GM18511 (cell line): ENCODE data around the gene SCAI.
"Not testable (repeated sequence)": the region's sequence is repeated elsewhere in the genome, so short reads cannot be mapped to it uniquely, and the experiment has no call there.

Source experiments
- ATAC-seq: cut with Tn5 transposase; IDR thresholded peaks from one replicate; pipeline ENCODE4 v1.9.1; 2021; ENCODE audit warnings: mild to moderate bottlenecking, moderate library complexity; ENCODE audit not compliant: unreplicated experiment

Gene SCAI

GRCh38 chr9:124950050-124950718, 193.1 kb downstream of the SCAI start:
- no peak for ATAC-seq

GRCh38 chr9:124949387-124949786, 193.9 kb downstream of the SCAI start:
- no peak for ATAC-seq

GRCh38 chr9:124947727-124948391, 195.5 kb downstream of the SCAI start:
- ATAC-seq: no peak

GRCh38 chr9:124946167-124946566, 197.2 kb downstream of the SCAI start:
- no peak for ATAC-seq

- ATAC-seq: peak; percentile 39
Observed at GRCh38 chr9:124941679-124942561, 201.4 kb downstream of the SCAI start.

- peak; percentile 79 for ATAC-seq
Observed at GRCh38 chr9:124940894-124941678, 202.2 kb downstream of the SCAI start, which contains the start of gene GOLGA1. TSS of gene GOLGA1 (minus strand) at chr9:124941083. CDS start at chr9:124938711, 2,372 bp downstream.

GRCh38 chr9:124940521-124940893, 202.8 kb downstream of the SCAI start:
- peak; percentile 50 for ATAC-seq

GRCh38 chr9:124939944-124940343, 203.4 kb downstream of the SCAI start:
- ATAC-seq: no peak

GRCh38 chr9:124934290-124934689, 209.0 kb downstream of the SCAI start:
- peak; percentile 74 for ATAC-seq

GRCh38 chr9:124932333-124932732, 211.0 kb downstream of the SCAI start:
- ATAC-seq: no peak

- ATAC-seq: no peak
Observed at GRCh38 chr9:124929464-124929863, 213.9 kb downstream of the SCAI start.

- ATAC-seq: no peak
Observed at GRCh38 chr9:124928116-124928515, 215.2 kb downstream of the SCAI start.

GRCh38 chr9:124920394-124920793, 222.9 kb downstream of the SCAI start:
- ATAC-seq: not testable (repeated sequence)

GRCh38 chr9:124914753-124915405, 228.4 kb downstream of the SCAI start:
- ATAC-seq: no peak

GRCh38 chr9:124913378-124913777, 229.9 kb downstream of the SCAI start:
- no peak for ATAC-seq

- ATAC-seq: no peak
Observed at GRCh38 chr9:124911766-124912165, 231.6 kb downstream of the SCAI start.

GRCh38 chr9:124908098-124908497, 235.2 kb downstream of the SCAI start:
- no peak for ATAC-seq

- ATAC-seq: no peak
Observed at GRCh38 chr9:124906966-124907365, 236.4 kb downstream of the SCAI start.

GRCh38 chr9:124899845-124900244, 243.5 kb downstream of the SCAI start:
- ATAC-seq: no peak
